Measurements from ENCODE around the gene CDKN1B. TPM values are rescaled to one million over a fixed set of nuclear protein-coding genes. Genes with fewer than 3 reads are reported as not detected.

CDKN1B gene
- total and polyA plus RNA-seq, 2 of the 13 experiments (the other 11 are each of a cell fraction or from before 2014, with no cell fraction given): 20.1 to 37.2 TPM

DNA sequence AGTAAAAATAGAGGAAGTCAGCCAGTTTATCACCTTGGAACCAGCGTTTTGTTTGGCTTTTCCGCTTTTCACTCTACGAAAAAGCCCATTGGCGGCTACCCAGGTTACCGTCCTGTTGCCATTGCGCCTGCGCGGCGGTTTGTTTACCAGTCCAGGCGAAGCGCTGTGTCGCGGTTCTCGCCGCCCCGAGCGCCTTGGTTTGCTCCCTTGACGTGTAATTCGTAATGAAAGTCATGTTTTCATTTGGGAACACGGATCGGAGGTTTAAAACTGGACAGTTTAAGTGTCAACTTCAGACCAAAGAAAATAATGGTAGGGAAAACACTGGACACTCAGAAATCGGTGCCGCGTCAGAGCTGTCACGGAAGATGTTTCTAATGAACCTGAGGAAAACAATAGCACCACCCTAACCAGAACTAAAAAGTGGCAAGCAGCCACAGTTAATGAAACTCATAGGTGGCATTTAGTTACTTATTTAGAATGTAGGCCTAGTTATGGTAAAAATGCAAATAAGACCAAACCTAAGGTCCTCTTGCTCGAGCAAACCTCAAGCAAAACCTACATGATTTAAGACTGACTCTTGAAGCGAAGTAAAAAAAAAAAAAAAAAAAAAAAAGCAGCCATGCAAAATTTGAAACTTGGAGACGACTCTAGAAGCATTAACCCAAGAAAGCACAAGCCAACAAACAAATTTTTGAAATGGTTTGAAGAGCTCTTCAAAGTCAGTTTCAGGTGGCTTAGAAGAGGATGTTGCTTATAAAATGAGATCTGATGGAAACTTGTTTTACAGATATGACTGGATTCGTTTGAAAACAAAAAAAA lies 20.4 kb upstream of the CDKN1B start (continued):
- TF ChIP-seq ZBTB7A (CRISPR knock-in tag; IDR thresholded peaks at IDR 0.05) (no peak), GATAD1 (CRISPR knock-in tag; IDR thresholded peaks at IDR 0.05) (0 out of 2 replicates have a peak, but pooled peaks have one; percentile 30), MED13 (CRISPR knock-in tag; IDR thresholded peaks at IDR 0.05) (no peak), SOX6 (IDR thresholded peaks at IDR 0.05) (no peak), SOX6 (CRISPR knock-in tag; IDR thresholded peaks at IDR 0.05) (peak; percentile 31), ZFP82 (CRISPR knock-in tag; IDR thresholded peaks at IDR 0.05; ENCODE audit: borderline replicate concordance) (no peak), DPF2 (CRISPR knock-in tag; IDR thresholded peaks at IDR 0.05; ENCODE audit: borderline replicate concordance, low read depth) (no peak), ZFP37 (CRISPR knock-in tag; IDR thresholded peaks at IDR 0.05; ENCODE audit: borderline replicate concordance) (no peak), FOXM1 (CRISPR knock-in tag; IDR thresholded peaks at IDR 0.05) (no peak), ZNF34 (CRISPR knock-in tag; IDR thresholded peaks at IDR 0.05; ENCODE audit: borderline replicate concordance) (no peak), PCBP2 (optimal IDR thresholded peaks at IDR 0.05; ENCODE audit: low read depth, low read length, poor library complexity, severe bottlenecking) (no peak), STAT5B (CRISPR knock-in tag; IDR thresholded peaks at IDR 0.05) (no peak), ZNF567 (CRISPR knock-in tag; IDR thresholded peaks at IDR 0.05; ENCODE audit: borderline replicate concordance) (no peak)
- TF ChIP-seq, protein P1, sequence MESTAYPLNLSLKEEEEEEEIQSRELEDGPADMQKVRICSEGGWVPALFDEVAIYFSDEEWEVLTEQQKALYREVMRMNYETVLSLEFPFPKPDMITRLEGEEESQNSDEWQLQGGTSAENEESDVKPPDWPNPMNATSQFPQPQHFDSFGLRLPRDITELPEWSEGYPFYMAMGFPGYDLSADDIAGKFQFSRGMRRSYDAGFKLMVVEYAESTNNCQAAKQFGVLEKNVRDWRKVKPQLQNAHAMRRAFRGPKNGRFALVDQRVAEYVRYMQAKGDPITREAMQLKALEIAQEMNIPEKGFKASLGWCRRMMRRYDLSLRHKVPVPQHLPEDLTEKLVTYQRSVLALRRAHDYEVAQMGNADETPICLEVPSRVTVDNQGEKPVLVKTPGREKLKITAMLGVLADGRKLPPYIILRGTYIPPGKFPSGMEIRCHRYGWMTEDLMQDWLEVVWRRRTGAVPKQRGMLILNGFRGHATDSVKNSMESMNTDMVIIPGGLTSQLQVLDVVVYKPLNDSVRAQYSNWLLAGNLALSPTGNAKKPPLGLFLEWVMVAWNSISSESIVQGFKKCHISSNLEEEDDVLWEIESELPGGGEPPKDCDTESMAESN (CRISPR knock-in tag; conservative IDR thresholded peaks at IDR 0.05): no peak
- TF ChIP-seq, protein P2, sequence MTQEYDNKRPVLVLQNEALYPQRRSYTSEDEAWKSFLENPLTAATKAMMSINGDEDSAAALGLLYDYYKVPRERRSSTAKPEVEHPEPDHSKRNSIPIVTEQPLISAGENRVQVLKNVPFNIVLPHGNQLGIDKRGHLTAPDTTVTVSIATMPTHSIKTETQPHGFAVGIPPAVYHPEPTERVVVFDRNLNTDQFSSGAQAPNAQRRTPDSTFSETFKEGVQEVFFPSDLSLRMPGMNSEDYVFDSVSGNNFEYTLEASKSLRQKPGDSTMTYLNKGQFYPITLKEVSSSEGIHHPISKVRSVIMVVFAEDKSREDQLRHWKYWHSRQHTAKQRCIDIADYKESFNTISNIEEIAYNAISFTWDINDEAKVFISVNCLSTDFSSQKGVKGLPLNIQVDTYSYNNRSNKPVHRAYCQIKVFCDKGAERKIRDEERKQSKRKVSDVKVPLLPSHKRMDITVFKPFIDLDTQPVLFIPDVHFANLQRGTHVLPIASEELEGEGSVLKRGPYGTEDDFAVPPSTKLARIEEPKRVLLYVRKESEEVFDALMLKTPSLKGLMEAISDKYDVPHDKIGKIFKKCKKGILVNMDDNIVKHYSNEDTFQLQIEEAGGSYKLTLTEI (CRISPR knock-in tag; conservative IDR thresholded peaks at IDR 0.05): no peak
- TF ChIP-seq, protein P3, sequence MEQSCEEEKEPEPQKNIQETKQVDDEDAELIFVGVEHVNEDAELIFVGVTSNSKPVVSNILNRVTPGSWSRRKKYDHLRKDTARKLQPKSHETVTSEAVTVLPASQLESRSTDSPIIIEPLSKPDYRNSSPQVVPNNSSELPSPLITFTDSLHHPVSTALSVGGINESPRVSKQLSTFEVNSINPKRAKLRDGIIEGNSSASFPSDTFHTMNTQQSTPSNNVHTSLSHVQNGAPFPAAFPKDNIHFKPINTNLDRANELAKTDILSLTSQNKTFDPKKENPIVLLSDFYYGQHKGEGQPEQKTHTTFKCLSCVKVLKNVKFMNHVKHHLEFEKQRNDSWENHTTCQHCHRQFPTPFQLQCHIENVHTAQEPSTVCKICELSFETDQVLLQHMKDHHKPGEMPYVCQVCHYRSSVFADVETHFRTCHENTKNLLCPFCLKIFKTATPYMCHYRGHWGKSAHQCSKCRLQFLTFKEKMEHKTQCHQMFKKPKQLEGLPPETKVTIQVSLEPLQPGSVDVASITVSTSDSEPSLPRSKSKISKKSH (CRISPR knock-in tag; IDR thresholded peaks at IDR 0.05; ENCODE audit: borderline replicate concordance): no peak
- TF ChIP-seq, protein P4, sequence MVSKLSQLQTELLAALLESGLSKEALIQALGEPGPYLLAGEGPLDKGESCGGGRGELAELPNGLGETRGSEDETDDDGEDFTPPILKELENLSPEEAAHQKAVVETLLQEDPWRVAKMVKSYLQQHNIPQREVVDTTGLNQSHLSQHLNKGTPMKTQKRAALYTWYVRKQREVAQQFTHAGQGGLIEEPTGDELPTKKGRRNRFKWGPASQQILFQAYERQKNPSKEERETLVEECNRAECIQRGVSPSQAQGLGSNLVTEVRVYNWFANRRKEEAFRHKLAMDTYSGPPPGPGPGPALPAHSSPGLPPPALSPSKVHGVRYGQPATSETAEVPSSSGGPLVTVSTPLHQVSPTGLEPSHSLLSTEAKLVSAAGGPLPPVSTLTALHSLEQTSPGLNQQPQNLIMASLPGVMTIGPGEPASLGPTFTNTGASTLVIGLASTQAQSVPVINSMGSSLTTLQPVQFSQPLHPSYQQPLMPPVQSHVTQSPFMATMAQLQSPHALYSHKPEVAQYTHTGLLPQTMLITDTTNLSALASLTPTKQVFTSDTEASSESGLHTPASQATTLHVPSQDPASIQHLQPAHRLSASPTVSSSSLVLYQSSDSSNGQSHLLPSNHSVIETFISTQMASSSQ (IDR thresholded peaks at IDR 0.05; ENCODE audit: low read depth): no peak
- TF ChIP-seq, protein P4 (CRISPR knock-in tag; IDR thresholded peaks at IDR 0.05; ENCODE audit: borderline replicate concordance): no peak
